MCF 10A (cell line): Measurements from ENCODE around the gene CALR. TPM values are rescaled to one million over a fixed set of nuclear protein-coding genes. Genes with fewer than 3 reads are reported as not detected.

ENCODE experiments used
- BruUV-seq: library from RNA; stranded (reverse); fragments of 400-500 nt; replicated peaks from 2 replicates; lab custom pipeline; 2021; lab: Mats Ljungman, UMichigan
- CTCF ChIA-PET: fragments of 300-600 bp; sonication (Branson Sonifier 250); formaldehyde crosslinking; extraction: SDS; loops from one replicate; lab custom pipeline; 2021; ENCODE audit warnings: antibody characterized with exemption, inconsistent platforms; lab: Yijun Ruan, JAX
- POLR2A ChIA-PET: fragments of 300-600, 350-650 bp; sonication (Branson Sonifier 250); formaldehyde crosslinking; extraction: SDS; loops from one replicate; lab custom pipeline; 2020; ENCODE audit warnings: antibody characterized with exemption, inconsistent platforms; lab: Yijun Ruan, JAX
- DNase-seq: peaks from one replicate; pipeline ENCODE4 v3.0.0-alpha.2; 2018; ENCODE audit not compliant: unreplicated experiment
- H3K27ac Mint-ChIP-seq: one replicate; pipeline ENCODE4 v1.8.0; 2022; ENCODE audit warnings: mild to moderate bottlenecking, low read depth, mixed read lengths; ENCODE audit not compliant: unreplicated experiment
- H3K27me3 Mint-ChIP-seq: one replicate; pipeline ENCODE4 v1.8.0; 2022; ENCODE audit warnings: mixed read lengths; ENCODE audit not compliant: insufficient read depth, unreplicated experiment
- H3K36me3 Mint-ChIP-seq: one replicate; pipeline ENCODE4 v1.8.0; 2022; ENCODE audit warnings: mild to moderate bottlenecking, moderate library complexity, mixed read lengths; ENCODE audit not compliant: insufficient read depth, unreplicated experiment
- H3K4me1 Mint-ChIP-seq: one replicate; pipeline ENCODE4 v1.8.0; 2022; ENCODE audit warnings: mixed read lengths; ENCODE audit not compliant: insufficient read depth, unreplicated experiment
- H3K4me3 Mint-ChIP-seq: one replicate; pipeline ENCODE4 v1.8.0; 2022; ENCODE audit warnings: mild to moderate bottlenecking, moderate library complexity, mixed read lengths; ENCODE audit not compliant: unreplicated experiment
- H3K9me3 Mint-ChIP-seq: one replicate; pipeline ENCODE4 v1.8.0; 2022; ENCODE audit warnings: mixed read lengths; ENCODE audit not compliant: unreplicated experiment
- intact Hi-C: fragments of 100-400 bp; cut with micrococcal nuclease; formaldehyde crosslinking; loops from 2 replicates; pipeline ENCODE4 v1.14.1; 2022
- total RNA-seq: library from RNA; stranded (reverse); gene quantifications from 2 replicates; pipeline ENCODE4 v1.2.3, GENCODE V29; 2022
- TF ChIP-seq, protein P1 (sequence below): fragments of 200-600 bp; IDR thresholded peaks from one replicate; pipeline ENCODE4 v1.8.0; 2022; ENCODE audit warnings: antibody characterized with exemption, mild to moderate bottlenecking; ENCODE audit not compliant: unreplicated experiment

Gene CALR
- total RNA-seq, 1 experiment from 2014 or later = 792 TPM

DNA sequence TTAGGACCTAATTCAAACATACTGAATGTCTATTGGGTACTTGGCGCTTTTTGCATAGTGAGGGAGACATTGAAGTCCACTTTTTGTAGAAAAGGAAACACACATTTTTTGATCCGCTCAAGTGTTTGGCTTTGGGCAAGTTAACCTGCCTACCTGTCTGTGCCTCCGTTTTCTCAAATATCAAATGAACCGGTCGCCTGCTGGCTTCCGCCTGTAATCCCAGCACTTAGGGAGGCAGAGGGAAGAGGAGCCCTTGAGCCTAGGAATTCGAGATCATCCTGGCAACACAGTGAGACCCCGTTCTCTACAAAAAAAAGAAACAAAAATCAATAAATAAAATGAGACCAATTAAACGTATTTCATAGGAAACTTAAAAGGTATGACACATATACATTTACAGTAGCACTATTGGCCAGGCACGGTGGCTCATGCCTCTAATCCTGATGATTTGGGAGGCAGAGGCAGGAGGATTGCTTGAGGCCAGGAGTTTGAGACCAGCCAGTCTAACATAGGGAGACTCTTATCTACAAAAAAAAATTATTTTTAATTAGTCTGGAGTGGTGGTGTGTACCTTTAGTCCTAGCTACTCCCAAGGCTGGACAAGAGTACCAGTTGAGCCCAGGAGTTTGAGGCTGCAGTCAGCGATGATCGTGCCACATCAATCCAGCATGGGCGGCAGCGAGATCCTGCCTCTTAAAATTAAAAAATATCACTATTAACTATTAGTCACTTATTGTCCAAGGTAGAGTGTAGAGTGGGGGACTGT lies 8.5 kb downstream of the CALR start:
- no peak for DNase-seq
- POLR2A ChIA-PET = interaction anchor here (0.6 to 1.8 kb wide), 14 partner anchors 8 to 900 kb away, joined by 3 to 51 read pairs (median 4); partner anchors contain the start of genes FARSA, GADD45GIP1, GCDH and IER2
- Mint-ChIP-seq H3K4me1 (peaks cover 13% of the 10 kb centered on the region), H3K9me3 (no peaks in the 10 kb centered on the region), H3K36me3 (peaks cover 88% of the 10 kb centered on the region), H3K27ac (peak overlapping the region; percentile 94), H3K4me3 (peak overlapping the region; percentile 84), H3K27me3 (no peaks in the 10 kb centered on the region)
- intact Hi-C loops = no loop called here
- CTCF ChIA-PET = interaction anchor here (0.9 to 1.4 kb wide), 2 partner anchors 18 to 19 kb away, joined by 8 read pairs; no protein-coding TSS in a partner anchor
- TF ChIP-seq, protein P1, sequence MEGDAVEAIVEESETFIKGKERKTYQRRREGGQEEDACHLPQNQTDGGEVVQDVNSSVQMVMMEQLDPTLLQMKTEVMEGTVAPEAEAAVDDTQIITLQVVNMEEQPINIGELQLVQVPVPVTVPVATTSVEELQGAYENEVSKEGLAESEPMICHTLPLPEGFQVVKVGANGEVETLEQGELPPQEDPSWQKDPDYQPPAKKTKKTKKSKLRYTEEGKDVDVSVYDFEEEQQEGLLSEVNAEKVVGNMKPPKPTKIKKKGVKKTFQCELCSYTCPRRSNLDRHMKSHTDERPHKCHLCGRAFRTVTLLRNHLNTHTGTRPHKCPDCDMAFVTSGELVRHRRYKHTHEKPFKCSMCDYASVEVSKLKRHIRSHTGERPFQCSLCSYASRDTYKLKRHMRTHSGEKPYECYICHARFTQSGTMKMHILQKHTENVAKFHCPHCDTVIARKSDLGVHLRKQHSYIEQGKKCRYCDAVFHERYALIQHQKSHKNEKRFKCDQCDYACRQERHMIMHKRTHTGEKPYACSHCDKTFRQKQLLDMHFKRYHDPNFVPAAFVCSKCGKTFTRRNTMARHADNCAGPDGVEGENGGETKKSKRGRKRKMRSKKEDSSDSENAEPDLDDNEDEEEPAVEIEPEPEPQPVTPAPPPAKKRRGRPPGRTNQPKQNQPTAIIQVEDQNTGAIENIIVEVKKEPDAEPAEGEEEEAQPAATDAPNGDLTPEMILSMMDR = no peak
- TSS peak; percentile 29 for BruUV-seq

GRCh38 chr19:12947702-12948611 lies 9.5 kb downstream of the CALR start:
- BruUV-seq = no TSS peak
- Mint-ChIP-seq H3K4me1 (peaks cover 13% of the 10 kb centered on the region), H3K9me3 (no peaks in the 10 kb centered on the region), H3K4me3 (peak overlapping the region; percentile 84), H3K27ac (no peak overlapping the region), H3K36me3 (peaks cover 88% of the 10 kb centered on the region), H3K27me3 (no peaks in the 10 kb centered on the region)
- intact Hi-C loops = no loop called here
- TF ChIP-seq, protein P1 = no peak
- ChIA-PET POLR2A (interaction anchor here (1.0 to 1.4 kb wide), 2 partner anchors 8 to 11 kb away, joined by 3 to 5 read pairs; partner anchors contain the start of gene GADD45GIP1), CTCF (interaction anchor here (0.6 to 1.4 kb wide), 3 partner anchors 17 to 801 kb away, joined by 3 to 8 read pairs (median 3); no protein-coding TSS in a partner anchor)
- no peak for DNase-seq

- ChIA-PET CTCF (interaction anchor here (0.6 to 1.4 kb wide), 2 partner anchors 17 to 37 kb away, joined by 4 to 8 read pairs; no protein-coding TSS in a partner anchor), POLR2A (interaction anchor here (0.6 kb wide), 1 partner anchor 314 kb away, joined by 3 read pairs; no protein-coding TSS in a partner anchor)
- Mint-ChIP-seq H3K9me3 (no peaks in the 10 kb centered on the region), H3K36me3 (peaks cover 87% of the 10 kb centered on the region), H3K27me3 (no peaks in the 10 kb centered on the region), H3K4me1 (peaks cover 7% of the 10 kb centered on the region), H3K27ac (no peak overlapping the region), H3K4me3 (no peak overlapping the region)
- no peak for DNase-seq
- intact Hi-C loops = no loop called here
- no TSS peak for BruUV-seq
- TF ChIP-seq, protein P1 = no peak
These were observed 10.4 kb downstream of the CALR start for GRCh38 chr19:12948612-12949362.
